ENCODE results near the gene RNF121. TPM values are rescaled to one million over a fixed set of nuclear protein-coding genes. Genes with fewer than 3 reads are reported as not detected.

The RNF121 gene
- total and polyA plus RNA-seq, 12 donors: 13.3 to 49.3 (median 31.3) TPM

DNA sequence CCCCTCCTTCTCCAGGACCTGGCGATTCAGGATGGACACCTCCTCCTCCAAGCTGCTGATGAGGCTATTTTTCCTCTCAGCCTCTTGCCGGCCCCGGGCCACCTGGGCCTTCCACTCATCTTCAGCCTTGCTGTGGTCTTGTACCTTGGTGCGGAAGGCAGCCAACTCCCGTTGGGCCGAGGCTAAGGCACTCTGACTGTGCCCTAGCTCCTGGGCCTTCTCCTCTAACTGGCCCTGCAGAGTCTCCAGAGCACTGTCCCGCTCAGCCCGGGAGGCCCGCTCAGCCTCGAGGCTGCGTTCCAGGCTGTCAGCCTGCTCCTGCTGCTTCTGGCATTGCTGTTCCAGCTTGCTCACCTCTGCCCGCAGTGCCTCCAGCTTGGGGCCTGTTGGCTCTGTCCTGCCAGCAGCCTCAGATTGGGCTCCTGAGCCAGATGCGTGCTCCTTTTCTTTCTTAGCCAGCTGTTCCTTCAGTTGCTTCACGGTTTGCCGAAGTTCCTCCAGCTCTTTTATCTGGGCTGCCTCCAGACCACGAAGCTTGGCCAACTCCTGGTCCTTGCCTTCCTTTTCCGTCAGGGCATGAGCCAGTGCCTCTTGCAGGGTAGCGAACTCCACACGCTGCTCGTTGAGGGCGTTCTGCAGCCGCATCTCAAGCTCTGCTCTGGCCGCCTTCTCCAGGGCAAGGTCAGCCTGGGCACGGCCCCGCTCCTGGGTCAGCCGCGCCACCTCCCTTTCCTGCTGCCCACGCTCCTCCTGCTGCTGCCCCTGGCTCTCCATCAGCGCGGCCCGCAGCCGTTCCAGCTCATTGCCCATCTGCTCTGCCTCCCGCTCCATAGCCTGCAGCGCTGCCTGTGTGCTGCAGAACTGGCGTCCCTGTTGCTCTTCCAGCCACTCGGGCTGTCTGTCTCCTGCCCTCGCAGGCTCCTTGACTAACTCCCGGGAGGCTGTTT lies 85.2 kb downstream of the RNF121 start:
- TF ChIP-seq, protein P1, sequence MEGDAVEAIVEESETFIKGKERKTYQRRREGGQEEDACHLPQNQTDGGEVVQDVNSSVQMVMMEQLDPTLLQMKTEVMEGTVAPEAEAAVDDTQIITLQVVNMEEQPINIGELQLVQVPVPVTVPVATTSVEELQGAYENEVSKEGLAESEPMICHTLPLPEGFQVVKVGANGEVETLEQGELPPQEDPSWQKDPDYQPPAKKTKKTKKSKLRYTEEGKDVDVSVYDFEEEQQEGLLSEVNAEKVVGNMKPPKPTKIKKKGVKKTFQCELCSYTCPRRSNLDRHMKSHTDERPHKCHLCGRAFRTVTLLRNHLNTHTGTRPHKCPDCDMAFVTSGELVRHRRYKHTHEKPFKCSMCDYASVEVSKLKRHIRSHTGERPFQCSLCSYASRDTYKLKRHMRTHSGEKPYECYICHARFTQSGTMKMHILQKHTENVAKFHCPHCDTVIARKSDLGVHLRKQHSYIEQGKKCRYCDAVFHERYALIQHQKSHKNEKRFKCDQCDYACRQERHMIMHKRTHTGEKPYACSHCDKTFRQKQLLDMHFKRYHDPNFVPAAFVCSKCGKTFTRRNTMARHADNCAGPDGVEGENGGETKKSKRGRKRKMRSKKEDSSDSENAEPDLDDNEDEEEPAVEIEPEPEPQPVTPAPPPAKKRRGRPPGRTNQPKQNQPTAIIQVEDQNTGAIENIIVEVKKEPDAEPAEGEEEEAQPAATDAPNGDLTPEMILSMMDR (IDR thresholded peaks at IDR 0.05): no peak
- TF ChIP-seq POLR2A (IDR thresholded peaks at IDR 0.05): no peak
- no peak overlapping the region for H3K4me3 ChIP-seq
- H3K27me3 ChIP-seq: no peaks in the 10 kb centered on the region
- H3K36me3 ChIP-seq (replicated peaks in 1 of 2): peaks cover 0 to 100% of the 10 kb centered on the region in 2 donors
- no peaks in the 10 kb centered on the region for H3K9me3 ChIP-seq (replicated peaks in 1 of 3)
- peaks cover 21% of the 10 kb centered on the region in 2 donors for H3K4me1 ChIP-seq (replicated peaks in 1 of 2)
- peak in 4 of 7 donors; percentile 40 to 56 (median 50) for DNase-seq
- 52 to 69% (median 61%) methylated on average over 33 to 38 of the region's 38 CpGs for WGBS, 4 donors
- peak overlapping the region in 4 of 5 donors; percentile 21 to 75 (median 52) for H3K27ac ChIP-seq
- intact Hi-C loops (cut with DNase I): loop anchor here in 1 of 2 donors (10.0 kb wide), 1 partner anchor 221 kb away; no protein-coding TSS in a partner anchor

DNA sequence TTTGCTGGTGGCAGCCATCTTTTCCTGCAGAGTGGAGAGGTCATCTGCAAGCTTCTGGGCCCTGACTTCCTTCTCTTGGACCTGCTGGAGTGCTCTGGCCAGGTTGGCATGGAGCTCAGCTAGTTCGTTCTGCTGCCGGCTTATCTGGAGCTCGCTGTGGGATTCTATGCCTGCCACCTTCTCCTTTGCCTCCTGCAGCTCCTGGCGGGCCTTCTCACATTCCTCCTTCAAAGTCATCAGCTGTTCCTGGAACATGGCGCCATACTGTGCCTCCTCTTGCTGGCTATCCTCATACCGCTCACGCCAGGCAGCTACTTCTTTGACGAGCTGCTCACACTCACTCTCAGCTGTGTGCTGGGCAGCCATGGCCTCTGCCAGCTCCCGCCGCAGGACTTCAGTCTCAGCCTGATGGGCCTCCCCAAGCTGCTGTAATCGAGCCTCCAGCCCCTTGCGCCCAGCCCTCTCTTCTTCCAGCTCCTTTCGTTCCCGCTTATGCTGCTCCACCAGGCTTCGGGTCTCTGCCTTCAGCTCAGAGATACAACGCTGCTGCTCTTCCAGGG lies 86.0 kb downstream of the RNF121 start:
- Histone ChIP-seq H3K4me1 (replicated peaks in 1 of 2) (peaks cover 21% of the 10 kb centered on the region in 2 donors), H3K27ac (peak overlapping the region in 2 of 5 donors; percentile 58 to 75), H3K27me3 (no peaks in the 10 kb centered on the region), H3K36me3 (replicated peaks in 1 of 2) (peaks cover 0 to 100% of the 10 kb centered on the region in 2 donors), H3K9me3 (replicated peaks in 1 of 3) (no peaks in the 10 kb centered on the region), H3K4me3 (no peak overlapping the region)
- 79 to 82% (median 80%) methylated on average over 14 to 16 of the region's 16 CpGs for WGBS, 4 donors
- DNase-seq: peak in 2 of 7 donors; percentile 10 to 54
- no peak for TF ChIP-seq POLR2A (IDR thresholded peaks at IDR 0.05)
- TF ChIP-seq, protein P1 (IDR thresholded peaks at IDR 0.05): no peak
- intact Hi-C loops (cut with DNase I): loop anchor here in 1 of 2 donors (10.0 kb wide), 1 partner anchor 220 kb away; no protein-coding TSS in a partner anchor

DNA sequence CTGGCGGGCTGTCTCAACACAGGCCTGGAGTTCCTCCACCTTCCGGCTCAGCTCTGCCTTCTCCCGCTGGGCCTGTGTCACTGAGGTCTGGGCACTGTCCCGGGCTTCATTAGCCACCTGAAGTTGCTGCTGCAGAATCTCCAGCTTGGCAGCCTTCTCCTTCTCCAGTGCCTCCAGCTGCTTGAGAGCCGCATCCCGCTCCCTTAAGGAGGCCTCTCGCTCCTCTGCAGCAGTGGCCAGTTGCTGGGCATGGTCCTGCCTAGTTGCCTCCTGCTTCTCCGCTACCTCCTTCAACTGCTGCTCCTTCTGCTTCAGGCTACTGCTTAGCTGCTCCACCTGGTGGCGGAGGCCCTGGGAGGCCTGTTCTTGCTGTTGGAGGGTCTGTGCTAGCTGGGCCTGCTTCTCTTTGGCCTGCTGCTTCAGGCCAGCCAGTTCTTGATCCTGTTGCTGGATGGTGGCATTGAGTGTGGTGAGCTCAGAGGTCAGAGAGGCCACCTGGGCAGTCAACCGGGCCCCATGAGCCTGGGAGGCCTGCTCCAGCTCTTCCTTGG lies 86.7 kb downstream of the RNF121 start:
- H3K27me3 ChIP-seq: no peaks in the 10 kb centered on the region
- H3K4me3 ChIP-seq: no peak overlapping the region
- no peak overlapping the region for H3K27ac ChIP-seq
- peaks cover 21% of the 10 kb centered on the region in 2 donors for H3K4me1 ChIP-seq (replicated peaks in 1 of 2)
- DNase-seq: peak in 2 of 7 donors; percentile 14 to 55
- 81 to 87% (median 84%) methylated on average over 10 of the region's 10 CpGs for WGBS, 4 donors
- TF ChIP-seq, protein P1 (IDR thresholded peaks at IDR 0.05): peak in 1 of 6 experiments; percentile 31
- TF ChIP-seq POLR2A (IDR thresholded peaks at IDR 0.05): no peak
- peaks cover 0 to 100% of the 10 kb centered on the region in 2 donors for H3K36me3 ChIP-seq (replicated peaks in 1 of 2)
- no peaks in the 10 kb centered on the region for H3K9me3 ChIP-seq (replicated peaks in 1 of 3)
- intact Hi-C loops (cut with DNase I): loop anchor here in 1 of 2 donors (10.0 kb wide), 1 partner anchor 219 kb away; no protein-coding TSS in a partner anchor

DNA sequence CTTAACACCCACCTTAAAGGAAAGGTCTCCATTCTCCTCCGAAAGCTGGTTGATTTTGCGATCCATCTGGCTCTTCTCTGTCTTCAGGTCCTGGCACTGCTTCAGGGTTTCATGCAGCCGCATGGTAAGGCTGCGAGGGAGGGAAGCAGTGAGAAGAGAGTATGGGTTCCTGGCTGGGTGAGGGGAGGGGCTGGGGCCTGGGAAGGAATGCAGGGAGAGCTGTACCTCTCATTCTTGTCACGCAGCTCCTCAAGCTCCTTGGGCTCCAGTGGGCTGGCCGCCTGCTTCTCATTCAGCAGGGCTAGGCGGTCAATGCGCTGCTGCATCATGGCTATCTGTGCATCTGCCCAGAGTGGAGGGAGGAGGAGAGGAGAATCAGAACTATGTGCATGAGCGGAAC lies 89.3 kb downstream of the RNF121 start:
- no peak overlapping the region for H3K4me3 ChIP-seq
- peaks cover 0 to 100% of the 10 kb centered on the region in 2 donors for H3K36me3 ChIP-seq (replicated peaks in 1 of 2)
- TF ChIP-seq POLR2A (IDR thresholded peaks at IDR 0.05): no peak
- TF ChIP-seq, protein P1 (IDR thresholded peaks at IDR 0.05): no peak
- intact Hi-C loops (cut with DNase I): loop anchor here in 1 of 2 donors (10.0 kb wide), 1 partner anchor 217 kb away; no protein-coding TSS in a partner anchor
- peaks cover 16 to 18% of the 10 kb centered on the region in 2 donors for H3K4me1 ChIP-seq (replicated peaks in 1 of 2)
- H3K27ac ChIP-seq: no peak overlapping the region
- no peaks in the 10 kb centered on the region for H3K27me3 ChIP-seq
- peak in 1 of 7 donors; percentile 6 for DNase-seq
- no peaks in the 10 kb centered on the region for H3K9me3 ChIP-seq (replicated peaks in 1 of 3)
- 90 to 92% (median 90%) methylated on average over 9 of the region's 9 CpGs for WGBS, 4 donors
